Stimulated activated memory B cell treated with anti-CD40 and anti-IgM and Interleukin-4, amounts not matched to agents 10 μg/mL and 1 μg/mL and 100 μg/mL, for 72 hours (primary cell): ENCODE measurements around the gene HS3ST4.

Experiments
- ATAC-seq: fragments of 150-1000 bp; cut with Tn5 transposase; 2 replicates; pipeline ENCODE4 v1.10.0; 2021
- H3K27ac Mint-ChIP-seq: one replicate; pipeline ENCODE4 v1.8.0; 2022; ENCODE audit warnings: mild to moderate bottlenecking, mixed read lengths
- H3K27me3 Mint-ChIP-seq: one replicate; pipeline ENCODE4 v1.8.0; 2022; ENCODE audit warnings: mixed read lengths
- H3K36me3 Mint-ChIP-seq: one replicate; pipeline ENCODE4 v1.8.0; 2022; ENCODE audit warnings: mixed read lengths
- H3K4me1 Mint-ChIP-seq: one replicate; pipeline ENCODE4 v1.8.0; 2022; ENCODE audit warnings: mixed read lengths
- H3K4me3 Mint-ChIP-seq: one replicate; pipeline ENCODE4 v1.8.0; 2022; ENCODE audit warnings: mild to moderate bottlenecking, moderate library complexity, mixed read lengths
- H3K9me3 Mint-ChIP-seq: one replicate; pipeline ENCODE4 v1.8.0; 2022; ENCODE audit warnings: mixed read lengths

Gene HS3ST4

GRCh38 chr16:25877103-25877502 is 185.3 kb downstream of the HS3ST4 start:
- no peak overlapping the region for H3K4me3 Mint-ChIP-seq
- H3K27me3 Mint-ChIP-seq = peaks cover 6% of the 10 kb centered on the region
- no peaks in the 10 kb centered on the region for H3K36me3 Mint-ChIP-seq
- no peaks in the 10 kb centered on the region for H3K4me1 Mint-ChIP-seq
- H3K9me3 Mint-ChIP-seq = peaks cover 17% of the 10 kb centered on the region
- no peak for ATAC-seq
- H3K27ac Mint-ChIP-seq = no peak overlapping the region

GRCh38 chr16:25886598-25886997 is 194.8 kb downstream of the HS3ST4 start:
- Mint-ChIP-seq H3K27me3 (no peaks in the 10 kb centered on the region), H3K4me3 (no peak overlapping the region), H3K36me3 (no peaks in the 10 kb centered on the region), H3K9me3 (peaks cover 10% of the 10 kb centered on the region), H3K4me1 (no peaks in the 10 kb centered on the region), H3K27ac (no peak overlapping the region)
- ATAC-seq = no peak

- Mint-ChIP-seq H3K27me3 (no peaks in the 10 kb centered on the region), H3K9me3 (peaks cover 10% of the 10 kb centered on the region), H3K4me1 (no peaks in the 10 kb centered on the region), H3K27ac (no peak overlapping the region), H3K4me3 (no peak overlapping the region), H3K36me3 (no peaks in the 10 kb centered on the region)
- ATAC-seq = no peak
Measured at GRCh38 chr16:25888868-25889267, 197.1 kb downstream of the HS3ST4 start.

- no peak overlapping the region for H3K4me3 Mint-ChIP-seq
- peaks cover 19% of the 10 kb centered on the region for H3K27me3 Mint-ChIP-seq
- H3K4me1 Mint-ChIP-seq = no peaks in the 10 kb centered on the region
- no peaks in the 10 kb centered on the region for H3K36me3 Mint-ChIP-seq
- no peak overlapping the region for H3K27ac Mint-ChIP-seq
- no peak for ATAC-seq
- peaks cover 14% of the 10 kb centered on the region for H3K9me3 Mint-ChIP-seq
Measured at GRCh38 chr16:25893332-25893731, 201.6 kb downstream of the HS3ST4 start.

GRCh38 chr16:25894093-25894492 is 202.3 kb downstream of the HS3ST4 start:
- Mint-ChIP-seq H3K9me3 (peaks cover 11% of the 10 kb centered on the region), H3K36me3 (no peaks in the 10 kb centered on the region), H3K27ac (no peak overlapping the region), H3K4me3 (no peak overlapping the region), H3K4me1 (no peaks in the 10 kb centered on the region), H3K27me3 (peaks cover 19% of the 10 kb centered on the region)
- ATAC-seq = no peak

- H3K27me3 Mint-ChIP-seq = peaks cover 19% of the 10 kb centered on the region
- no peaks in the 10 kb centered on the region for H3K36me3 Mint-ChIP-seq
- H3K27ac Mint-ChIP-seq = no peak overlapping the region
- peaks cover 7% of the 10 kb centered on the region for H3K9me3 Mint-ChIP-seq
- H3K4me3 Mint-ChIP-seq = no peak overlapping the region
- no peak for ATAC-seq
- H3K4me1 Mint-ChIP-seq = no peaks in the 10 kb centered on the region
Measured at GRCh38 chr16:25895380-25895779, 203.6 kb downstream of the HS3ST4 start.

- ATAC-seq = no peak
- Mint-ChIP-seq H3K36me3 (no peaks in the 10 kb centered on the region), H3K27me3 (peaks cover 19% of the 10 kb centered on the region), H3K27ac (no peak overlapping the region), H3K4me1 (no peaks in the 10 kb centered on the region), H3K9me3 (peaks cover 4% of the 10 kb centered on the region), H3K4me3 (no peak overlapping the region)
Measured at GRCh38 chr16:25896411-25896810, 204.7 kb downstream of the HS3ST4 start.

GRCh38 chr16:25897702-25898101 is 205.9 kb downstream of the HS3ST4 start:
- H3K4me1 Mint-ChIP-seq = no peaks in the 10 kb centered on the region
- peaks cover 19% of the 10 kb centered on the region for H3K27me3 Mint-ChIP-seq
- peaks cover 4% of the 10 kb centered on the region for H3K9me3 Mint-ChIP-seq
- no peaks in the 10 kb centered on the region for H3K36me3 Mint-ChIP-seq
- no peak for ATAC-seq
- H3K4me3 Mint-ChIP-seq = no peak overlapping the region
- H3K27ac Mint-ChIP-seq = no peak overlapping the region

- no peak overlapping the region for H3K4me3 Mint-ChIP-seq
- H3K4me1 Mint-ChIP-seq = no peaks in the 10 kb centered on the region
- ATAC-seq = no peak
- no peaks in the 10 kb centered on the region for H3K27me3 Mint-ChIP-seq
- H3K27ac Mint-ChIP-seq = no peak overlapping the region
- H3K36me3 Mint-ChIP-seq = no peaks in the 10 kb centered on the region
- peaks cover 7% of the 10 kb centered on the region for H3K9me3 Mint-ChIP-seq
Measured at GRCh38 chr16:25905810-25906209, 214.1 kb downstream of the HS3ST4 start.

- Mint-ChIP-seq H3K27me3 (no peaks in the 10 kb centered on the region), H3K9me3 (no peaks in the 10 kb centered on the region), H3K27ac (no peak overlapping the region), H3K4me3 (no peak overlapping the region), H3K4me1 (no peaks in the 10 kb centered on the region), H3K36me3 (no peaks in the 10 kb centered on the region)
- ATAC-seq = no peak
Measured at GRCh38 chr16:25910971-25911370, 219.2 kb downstream of the HS3ST4 start.

- H3K36me3 Mint-ChIP-seq = no peaks in the 10 kb centered on the region
- H3K4me3 Mint-ChIP-seq = no peak overlapping the region
- H3K4me1 Mint-ChIP-seq = no peaks in the 10 kb centered on the region
- no peaks in the 10 kb centered on the region for H3K27me3 Mint-ChIP-seq
- no peak overlapping the region for H3K27ac Mint-ChIP-seq
- no peak for ATAC-seq
- no peaks in the 10 kb centered on the region for H3K9me3 Mint-ChIP-seq
Measured at GRCh38 chr16:25912321-25912720, 220.6 kb downstream of the HS3ST4 start.

GRCh38 chr16:25914357-25914962 is 222.7 kb downstream of the HS3ST4 start:
- Mint-ChIP-seq H3K4me3 (no peak overlapping the region), H3K27me3 (no peaks in the 10 kb centered on the region), H3K36me3 (no peaks in the 10 kb centered on the region), H3K9me3 (no peaks in the 10 kb centered on the region), H3K4me1 (no peaks in the 10 kb centered on the region), H3K27ac (no peak overlapping the region)
- ATAC-seq = no peak

GRCh38 chr16:25916037-25916436 is 224.3 kb downstream of the HS3ST4 start:
- no peaks in the 10 kb centered on the region for H3K9me3 Mint-ChIP-seq

GRCh38 chr16:25922438-25922837 is 230.7 kb downstream of the HS3ST4 start:
- H3K9me3 Mint-ChIP-seq = no peaks in the 10 kb centered on the region
- H3K4me1 Mint-ChIP-seq = no peaks in the 10 kb centered on the region
- no peak overlapping the region for H3K4me3 Mint-ChIP-seq
- ATAC-seq = no peak
- peaks cover 11% of the 10 kb centered on the region for H3K27me3 Mint-ChIP-seq
- H3K36me3 Mint-ChIP-seq = no peaks in the 10 kb centered on the region
- no peak overlapping the region for H3K27ac Mint-ChIP-seq

More at GRCh38 chr16:25916037-25916436, 224.3 kb downstream of the HS3ST4 start:
- H3K4me1 Mint-ChIP-seq = no peaks in the 10 kb centered on the region
- H3K27me3 Mint-ChIP-seq = no peaks in the 10 kb centered on the region
- no peaks in the 10 kb centered on the region for H3K36me3 Mint-ChIP-seq
- no peak for ATAC-seq
- no peak overlapping the region for H3K4me3 Mint-ChIP-seq
- no peak overlapping the region for H3K27ac Mint-ChIP-seq

- no peaks in the 10 kb centered on the region for H3K36me3 Mint-ChIP-seq
- H3K4me1 Mint-ChIP-seq = no peaks in the 10 kb centered on the region
- no peak overlapping the region for H3K4me3 Mint-ChIP-seq
- no peak overlapping the region for H3K27ac Mint-ChIP-seq
- H3K27me3 Mint-ChIP-seq = peaks cover 11% of the 10 kb centered on the region
- ATAC-seq = no peak
- peaks cover 3% of the 10 kb centered on the region for H3K9me3 Mint-ChIP-seq
Measured at GRCh38 chr16:25925421-25925820, 233.7 kb downstream of the HS3ST4 start.

- Mint-ChIP-seq H3K36me3 (no peaks in the 10 kb centered on the region), H3K4me3 (no peak overlapping the region), H3K4me1 (no peaks in the 10 kb centered on the region), H3K27me3 (no peaks in the 10 kb centered on the region), H3K9me3 (peaks cover 11% of the 10 kb centered on the region), H3K27ac (no peak overlapping the region)
- ATAC-seq = no peak
Measured at GRCh38 chr16:25931473-25932035, 239.8 kb downstream of the HS3ST4 start.
